Ureter (tissue), 1 donor: ENCODE measurements around the gene SLC19A1. TPM values are rescaled to one million over a fixed set of nuclear protein-coding genes. Genes with fewer than 3 reads are reported as not detected.

Experiments used
- DNase-seq: peaks from one replicate; pipeline ENCODE4 v3.0.0-alpha.2; 2020; ENCODE audit warnings: low spot score
- total RNA-seq: library from RNA; stranded (reverse); gene quantifications from one replicate; pipeline ENCODE4 v1.2.4, GENCODE V29; 2023
- donor health status: DM: yes; HTN: yes; CAD: no.

The SLC19A1 gene
- 23.0 TPM for total RNA-seq

GRCh38 chr21:45542242-45542666 lies at the start of gene SLC19A1:
TSS of gene SLC19A1 (minus strand) at chr21:45542440. CDS start at chr21:45537959, 4,481 bp downstream.
- DNase-seq: no peak

- DNase-seq: no peak
Observed at GRCh38 chr21:45591619-45592207, 49.5 kb upstream of the SLC19A1 start.

GRCh38 chr21:45590726-45591618 lies 48.7 kb upstream of the SLC19A1 start:
- DNase-seq: no peak

- no peak for DNase-seq
Observed at GRCh38 chr21:45590246-45590725, 48.0 kb upstream of the SLC19A1 start.

GRCh38 chr21:45589686-45590245 lies 47.5 kb upstream of the SLC19A1 start:
- peak; percentile 43 for DNase-seq

GRCh38 chr21:45588871-45589491 lies 46.7 kb upstream of the SLC19A1 start:
- no peak for DNase-seq

- peak; percentile 19 for DNase-seq
Observed at GRCh38 chr21:45588086-45588825, 46.0 kb upstream of the SLC19A1 start.

- peak; percentile 9 for DNase-seq
Observed at GRCh38 chr21:45586289-45586858, 44.1 kb upstream of the SLC19A1 start.

- DNase-seq: peak; percentile 27
Observed at GRCh38 chr21:45584786-45585185, 42.5 kb upstream of the SLC19A1 start.

- peak; percentile 19 for DNase-seq
Observed at GRCh38 chr21:45583831-45584509, 41.7 kb upstream of the SLC19A1 start.

GRCh38 chr21:45582128-45582527 lies 39.9 kb upstream of the SLC19A1 start:
- DNase-seq: peak; percentile 14

GRCh38 chr21:45581322-45581712 lies 39.1 kb upstream of the SLC19A1 start:
- peak; percentile 30 for DNase-seq

GRCh38 chr21:45580576-45581321 lies 38.5 kb upstream of the SLC19A1 start:
- peak; percentile 19 for DNase-seq

GRCh38 chr21:45580181-45580575 lies 37.9 kb upstream of the SLC19A1 start:
- DNase-seq: peak; percentile 35

GRCh38 chr21:45579383-45580180 lies 37.3 kb upstream of the SLC19A1 start:
- peak; percentile 39 for DNase-seq

- DNase-seq: peak; percentile 37
Observed at GRCh38 chr21:45578811-45579381, 36.7 kb upstream of the SLC19A1 start.

GRCh38 chr21:45578176-45578801 lies 36.0 kb upstream of the SLC19A1 start:
- DNase-seq: peak; percentile 45

- peak; percentile 39 for DNase-seq
Observed at GRCh38 chr21:45577801-45578175, 35.5 kb upstream of the SLC19A1 start.
